Measurements from ENCODE around the gene LRRC8E. TPM values are rescaled to one million over a fixed set of nuclear protein-coding genes. Genes with fewer than 3 reads are reported as not detected.
"Not testable (repeated sequence)": the region's sequence is repeated elsewhere in the genome, so short reads cannot be mapped to it uniquely, and the experiment has no call there.

The LRRC8E gene
- total RNA-seq, 1 donor: 6.0 TPM

DNA sequence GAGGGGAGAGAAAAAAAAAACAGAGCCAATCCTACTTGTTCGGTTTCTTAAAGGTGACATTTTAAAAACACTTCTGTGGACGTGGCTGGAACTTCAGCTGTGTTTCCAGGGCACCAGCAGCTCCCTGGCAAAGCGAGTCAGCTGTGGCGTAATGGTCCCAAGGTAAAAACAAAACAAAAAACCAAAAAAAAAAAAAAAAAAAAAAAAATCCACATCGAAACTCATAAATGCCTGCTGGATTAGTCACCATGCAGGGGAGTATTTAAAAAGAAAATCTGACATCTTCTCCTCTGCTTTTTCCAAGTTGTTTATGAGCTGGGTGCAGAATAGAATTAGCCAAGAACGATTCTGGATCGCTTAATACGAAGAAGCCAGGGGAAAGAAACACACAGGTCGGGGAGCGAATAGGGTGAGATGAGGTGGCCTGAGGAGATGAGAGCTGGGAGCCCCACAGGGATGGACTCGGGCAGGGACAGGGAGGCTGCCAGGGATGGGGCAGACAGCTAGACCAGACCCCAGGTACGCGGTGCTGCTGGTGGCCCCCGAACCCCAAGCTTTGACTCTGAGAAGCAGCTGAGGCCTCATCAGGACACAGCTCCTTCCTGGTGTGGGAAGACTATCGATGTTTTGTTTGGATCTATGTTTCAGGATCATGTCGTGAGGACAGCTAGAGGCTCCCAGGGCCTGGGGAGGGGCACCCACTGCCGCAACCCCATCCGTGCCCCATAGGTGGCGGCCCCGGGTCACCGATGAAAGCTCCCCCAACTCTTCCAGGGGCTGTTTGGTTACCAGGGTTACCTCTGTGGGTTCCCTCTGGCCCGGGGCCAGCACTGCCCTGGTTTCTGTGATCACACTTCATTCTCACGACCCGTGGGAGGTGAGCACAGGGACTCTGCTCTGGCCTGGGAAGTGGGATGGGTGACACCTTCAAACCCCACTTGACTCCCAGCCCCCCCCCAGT is 40.7 kb downstream of the LRRC8E start:
- peak overlapping the region; percentile 27 for H3K4me3 ChIP-seq (ENCODE audit: low read depth, low read length)
- TF ChIP-seq, protein P1, sequence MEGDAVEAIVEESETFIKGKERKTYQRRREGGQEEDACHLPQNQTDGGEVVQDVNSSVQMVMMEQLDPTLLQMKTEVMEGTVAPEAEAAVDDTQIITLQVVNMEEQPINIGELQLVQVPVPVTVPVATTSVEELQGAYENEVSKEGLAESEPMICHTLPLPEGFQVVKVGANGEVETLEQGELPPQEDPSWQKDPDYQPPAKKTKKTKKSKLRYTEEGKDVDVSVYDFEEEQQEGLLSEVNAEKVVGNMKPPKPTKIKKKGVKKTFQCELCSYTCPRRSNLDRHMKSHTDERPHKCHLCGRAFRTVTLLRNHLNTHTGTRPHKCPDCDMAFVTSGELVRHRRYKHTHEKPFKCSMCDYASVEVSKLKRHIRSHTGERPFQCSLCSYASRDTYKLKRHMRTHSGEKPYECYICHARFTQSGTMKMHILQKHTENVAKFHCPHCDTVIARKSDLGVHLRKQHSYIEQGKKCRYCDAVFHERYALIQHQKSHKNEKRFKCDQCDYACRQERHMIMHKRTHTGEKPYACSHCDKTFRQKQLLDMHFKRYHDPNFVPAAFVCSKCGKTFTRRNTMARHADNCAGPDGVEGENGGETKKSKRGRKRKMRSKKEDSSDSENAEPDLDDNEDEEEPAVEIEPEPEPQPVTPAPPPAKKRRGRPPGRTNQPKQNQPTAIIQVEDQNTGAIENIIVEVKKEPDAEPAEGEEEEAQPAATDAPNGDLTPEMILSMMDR (IDR thresholded peaks at IDR 0.05; ENCODE audit: insufficient read depth, low read depth, low read length): peak; percentile 57
- DNase-seq (ENCODE audit: low read depth): peak; percentile 93

DNA sequence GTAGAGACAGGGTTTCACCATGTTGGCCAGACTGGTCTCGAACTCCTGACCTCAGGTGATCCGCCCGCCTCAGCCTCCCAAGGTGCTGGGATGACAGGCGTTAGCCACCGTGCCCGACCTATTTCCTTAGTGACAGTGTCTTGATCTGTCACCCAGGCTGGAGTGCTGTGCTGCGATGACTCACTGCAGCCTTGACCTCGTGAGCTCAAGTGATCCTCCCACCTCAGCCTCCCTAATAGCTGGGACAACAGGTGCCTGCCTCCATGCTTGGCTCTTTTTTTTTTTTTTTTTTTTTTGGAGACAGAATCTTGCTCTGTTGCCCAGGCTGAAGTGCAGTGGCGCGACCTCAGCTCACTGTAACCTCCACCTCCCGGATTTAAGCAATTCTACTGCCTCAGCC is 41.7 kb downstream of the LRRC8E start:
- H3K4me3 ChIP-seq (ENCODE audit: low read depth, low read length); DNase-seq (ENCODE audit: low read depth): not testable (repeated sequence)

DNA sequence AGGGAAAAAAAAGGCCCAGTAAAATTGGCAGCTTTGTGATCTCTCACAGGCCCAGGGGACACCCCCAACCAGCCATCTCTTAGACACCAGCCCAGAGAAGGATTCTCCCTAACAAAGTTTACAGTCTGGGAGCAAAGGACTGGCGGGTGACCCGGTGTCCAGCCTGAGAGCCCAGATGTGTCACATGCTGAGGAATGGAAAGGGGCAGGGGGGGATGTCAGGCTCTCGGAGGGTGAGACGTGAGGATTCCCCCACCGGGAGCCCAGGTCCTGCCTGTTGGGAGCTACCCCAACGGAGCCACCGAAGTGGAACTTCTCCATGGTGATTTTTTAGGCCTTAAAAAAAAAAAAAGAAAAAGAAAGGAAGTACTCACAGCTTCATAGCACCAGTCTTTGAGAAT is 42.5 kb downstream of the LRRC8E start:
- TF ChIP-seq, protein P1 (IDR thresholded peaks at IDR 0.05; ENCODE audit: insufficient read depth, low read depth, low read length): no peak
- no peak for DNase-seq (ENCODE audit: low read depth)
- no peak overlapping the region for H3K4me3 ChIP-seq (ENCODE audit: low read depth, low read length)

DNA sequence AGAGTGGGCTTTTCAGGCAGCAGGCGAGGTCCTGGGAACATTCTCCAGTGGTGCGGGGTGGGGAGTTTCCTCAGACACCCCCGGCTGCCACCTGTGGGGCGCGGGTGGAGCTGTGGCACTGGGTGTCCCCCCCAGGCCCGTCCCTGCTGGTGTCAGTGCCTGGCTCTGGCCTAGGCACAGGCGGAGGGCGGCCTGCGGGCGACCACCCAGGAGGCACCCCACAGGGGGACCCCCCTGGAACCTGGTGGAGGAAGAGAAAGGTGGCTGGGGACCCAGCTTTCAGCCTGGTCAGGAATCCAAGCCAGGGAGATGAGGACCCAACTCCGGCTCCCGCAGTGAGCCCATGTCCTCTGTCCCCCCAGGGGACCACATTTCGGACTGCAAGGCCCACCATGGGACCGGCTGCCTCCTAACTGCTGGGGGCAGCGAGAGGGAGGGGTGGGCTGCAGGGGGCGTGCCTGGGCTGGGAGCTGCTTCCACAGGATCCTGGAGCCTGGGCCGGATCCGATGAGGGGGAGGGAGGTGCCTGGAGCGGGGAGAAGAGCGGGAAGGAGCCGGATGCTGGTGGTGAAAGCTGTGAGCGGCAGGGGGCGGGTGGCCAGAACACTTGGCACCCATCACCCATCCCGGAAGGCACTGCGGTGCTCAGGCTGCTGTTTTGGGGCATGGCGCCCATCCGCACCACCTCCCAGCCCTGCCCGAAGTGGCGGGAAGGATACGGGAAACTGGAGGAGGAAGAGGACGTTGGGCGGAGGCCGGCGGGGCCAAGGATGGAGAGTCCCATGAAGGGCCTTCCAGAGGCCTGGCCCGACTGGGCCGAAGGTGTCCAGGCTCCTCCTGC is 43.1 kb downstream of the LRRC8E start:
- no peak for DNase-seq (ENCODE audit: low read depth)
- H3K4me3 ChIP-seq (ENCODE audit: low read depth, low read length): no peak overlapping the region
- TF ChIP-seq, protein P1 (IDR thresholded peaks at IDR 0.05; ENCODE audit: insufficient read depth, low read depth, low read length): no peak

DNA sequence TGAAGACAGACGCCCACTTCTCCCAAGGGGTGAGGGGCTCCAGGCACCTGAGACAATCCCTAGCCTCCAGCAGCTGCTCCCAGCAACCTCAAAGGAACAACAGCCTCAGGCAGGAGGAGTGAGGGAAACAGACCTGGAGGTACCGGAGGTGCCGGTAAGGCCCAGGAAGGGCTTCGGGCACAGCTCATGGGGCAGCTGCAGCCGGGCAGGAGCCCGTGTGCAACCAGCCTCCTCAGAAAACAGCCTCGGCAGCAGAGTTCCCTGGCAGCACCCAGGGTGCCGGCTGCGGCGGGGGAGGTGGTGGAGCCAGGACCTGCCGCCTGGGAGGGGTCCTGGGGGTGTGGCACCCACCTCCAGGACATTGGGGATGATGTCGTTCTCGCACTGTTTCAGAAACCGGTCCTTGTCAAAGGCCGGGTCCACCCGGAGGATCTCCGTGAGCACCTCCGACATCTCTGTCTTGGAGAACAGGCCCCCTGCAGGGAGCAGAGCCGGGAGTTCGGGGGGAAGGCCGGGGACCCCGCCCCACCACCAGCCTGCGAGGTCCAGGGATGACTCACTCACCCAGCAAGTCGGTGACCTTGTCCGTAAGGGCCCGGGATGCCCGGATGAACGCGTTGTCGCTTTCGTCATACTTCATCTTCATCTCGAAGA is 44.1 kb downstream of the LRRC8E start:
- no peak for DNase-seq (ENCODE audit: low read depth)
- TF ChIP-seq, protein P1 (IDR thresholded peaks at IDR 0.05; ENCODE audit: insufficient read depth, low read depth, low read length): no peak

DNA sequence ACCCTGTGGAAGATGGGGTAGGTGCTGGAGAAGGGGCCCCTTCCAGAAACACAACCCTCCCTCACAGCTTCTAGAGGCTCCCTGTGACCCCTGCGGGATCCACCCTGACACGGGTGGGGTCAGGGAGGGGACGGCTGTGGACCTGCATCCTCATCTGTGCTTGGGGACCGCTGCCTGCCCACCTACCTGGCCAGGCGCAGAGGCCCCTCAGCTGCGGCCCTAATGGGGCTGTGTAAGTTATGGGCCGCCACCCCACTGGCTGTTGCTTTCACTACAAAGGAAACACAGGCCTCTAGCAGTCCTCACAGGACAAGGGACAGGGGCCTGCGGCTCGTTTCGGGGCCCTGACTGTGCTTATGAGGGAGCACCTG is 44.6 kb downstream of the LRRC8E start:
- H3K4me3 ChIP-seq (ENCODE audit: low read depth, low read length): no peak overlapping the region
- no peak for DNase-seq (ENCODE audit: low read depth)
- TF ChIP-seq, protein P1 (IDR thresholded peaks at IDR 0.05; ENCODE audit: insufficient read depth, low read depth, low read length): no peak

More for the DNA sequence above, 44.1 kb downstream of the LRRC8E start:
- no peak overlapping the region for H3K4me3 ChIP-seq (ENCODE audit: low read depth, low read length)

Data from fibroblast of villous mesenchyme (primary cell).